Measurements from ENCODE around the gene STXBP6. TPM values are rescaled to one million over a fixed set of nuclear protein-coding genes. Genes with fewer than 3 reads are reported as not detected.

STXBP6 gene
- total and polyA plus RNA-seq, 2 donors (not counting 3 experiments of a cell fraction or from before 2014, with no cell fraction given) = 0.06 TPM; not detected in 1

GRCh38 chr14:24903337-24903736, 146.6 kb downstream of the STXBP6 start:
- no peaks in the 10 kb centered on the region for H3K36me3 ChIP-seq (ENCODE audit: control insufficient read depth in 2 of 2, extremely low read depth in 1 of 2, insufficient read depth in 2 of 2, low read length in 2 of 2)
- no peak overlapping the region for H3K4me2 ChIP-seq (ENCODE audit: insufficient read depth, low read length)
- dilution Hi-C loops (cut with MboI; ENCODE audit: extremely low pct_ligation_motif_present, low sequenced_read_pairs) = no loop called here
- no peak overlapping the region for H3K9ac ChIP-seq (replicated peaks; ENCODE audit: extremely low read depth, insufficient read depth, low read length)
- ChIA-PET POLR2A (no interaction called here), CTCF (interaction anchor here (0.9 kb wide), 1 partner anchor 13 kb away, joined by 3 read pairs; no protein-coding TSS in a partner anchor)
- H3K79me2 ChIP-seq (ENCODE audit: control insufficient read depth, insufficient read depth, low read length) = no peaks in the 10 kb centered on the region
- BruUV-seq (replicated peaks) = no TSS peak
- peak; percentile 17 for DNase-seq (ENCODE audit: low read depth, low spot score)
- no peak overlapping the region for H3K4me3 ChIP-seq (replicated peaks in 1 of 3; ENCODE audit: insufficient read depth in 1 of 3, low read depth in 1 of 3, low read length in 3 of 3)
- FAIRE-seq = no peak
- H2AFZ ChIP-seq (ENCODE audit: low read depth, low read length) = no peak overlapping the region
- no peaks in the 10 kb centered on the region for H3K27me3 ChIP-seq (ENCODE audit: control insufficient read depth in 2 of 2, insufficient read depth in 2 of 2, low read length in 2 of 2)
- no peaks in the 10 kb centered on the region for H4K20me1 ChIP-seq (replicated peaks; ENCODE audit: control insufficient read depth, extremely low read depth, insufficient read depth, low read length)
- no peaks in the 10 kb centered on the region for H3K9me1 ChIP-seq (replicated peaks; ENCODE audit: control insufficient read depth, extremely low read depth, insufficient read depth, low read length)
- no peaks in the 10 kb centered on the region for H3K9me3 ChIP-seq (replicated peaks; ENCODE audit: control insufficient read depth, insufficient read depth, low read length)
- TF ChIP-seq MAX (IDR thresholded peaks at IDR 0.05; ENCODE audit: insufficient read depth, insufficient read length) (no peak), JUN (IDR thresholded peaks at IDR 0.05; ENCODE audit: borderline replicate concordance, insufficient read depth, insufficient read length, low read depth) (peak; percentile 20)
- H3K4me1 ChIP-seq (ENCODE audit: control insufficient read depth, extremely low read depth, insufficient read depth, low read length) = no peaks in the 10 kb centered on the region
- intact Hi-C loops (cut with micrococcal nuclease) = loop anchor here (1.0 kb wide), 1 partner anchor 64 kb away; no protein-coding TSS in a partner anchor
- no peak overlapping the region for H3K27ac ChIP-seq (ENCODE audit: insufficient read depth, low read depth, low read length)

- H3K27ac ChIP-seq (ENCODE audit: insufficient read depth, low read depth, low read length) = no peak overlapping the region
Observed at GRCh38 chr14:24900269-24901100, 149.5 kb downstream of the STXBP6 start.

More at GRCh38 chr14:24900269-24901100, 149.5 kb downstream of the STXBP6 start:
- no TSS peak for BruUV-seq (replicated peaks)
- dilution Hi-C loops (cut with MboI; ENCODE audit: extremely low pct_ligation_motif_present, low sequenced_read_pairs) = no loop called here
- FAIRE-seq = no peak
- Histone ChIP-seq H2AFZ (ENCODE audit: low read depth, low read length) (no peak overlapping the region), H3K36me3 (ENCODE audit: control insufficient read depth in 2 of 2, extremely low read depth in 1 of 2, insufficient read depth in 2 of 2, low read length in 2 of 2) (no peaks in the 10 kb centered on the region), H3K9ac (replicated peaks; ENCODE audit: extremely low read depth, insufficient read depth, low read length) (no peak overlapping the region), H3K27me3 (ENCODE audit: control insufficient read depth in 2 of 2, insufficient read depth in 2 of 2, low read length in 2 of 2) (no peaks in the 10 kb centered on the region), H4K20me1 (replicated peaks; ENCODE audit: control insufficient read depth, extremely low read depth, insufficient read depth, low read length) (no peaks in the 10 kb centered on the region), H3K4me1 (ENCODE audit: control insufficient read depth, extremely low read depth, insufficient read depth, low read length) (no peaks in the 10 kb centered on the region), H3K4me2 (ENCODE audit: insufficient read depth, low read length) (no peak overlapping the region), H3K79me2 (ENCODE audit: control insufficient read depth, insufficient read depth, low read length) (no peaks in the 10 kb centered on the region), H3K4me3 (replicated peaks in 1 of 3; ENCODE audit: insufficient read depth in 1 of 3, low read depth in 1 of 3, low read length in 3 of 3) (no peak overlapping the region), H3K9me1 (replicated peaks; ENCODE audit: control insufficient read depth, extremely low read depth, insufficient read depth, low read length) (no peaks in the 10 kb centered on the region), H3K9me3 (replicated peaks; ENCODE audit: control insufficient read depth, insufficient read depth, low read length) (no peaks in the 10 kb centered on the region)
- ChIA-PET POLR2A (no interaction called here), CTCF (no interaction called here)
- DNase-seq (ENCODE audit: low read depth, low spot score) = no peak
- intact Hi-C loops (cut with micrococcal nuclease) = no loop called here
- TF ChIP-seq MYC (IDR thresholded peaks at IDR 0.05; ENCODE audit: low read depth, low read length) (no peak), POLR2A (IDR thresholded peaks at IDR 0.05; ENCODE audit: low read depth, low read length) (no peak), EZH2 (IDR thresholded peaks at IDR 0.05; ENCODE audit: borderline replicate concordance, low read depth, low read length, severe bottlenecking) (no peak), JUN (IDR thresholded peaks at IDR 0.05; ENCODE audit: borderline replicate concordance, insufficient read depth, insufficient read length, low read depth) (no peak), FOS (IDR thresholded peaks at IDR 0.05; ENCODE audit: borderline replicate concordance, insufficient read depth, low read length) (no peak), MAX (IDR thresholded peaks at IDR 0.05; ENCODE audit: insufficient read depth, insufficient read length) (no peak), GATA2 (IDR thresholded peaks at IDR 0.05; ENCODE audit: insufficient read depth, insufficient read length, low read depth, low read length) (no peak), POLR2AphosphoS5 (IDR thresholded peaks at IDR 0.05; ENCODE audit: insufficient read depth, low read depth, low read length) (no peak), CTCF (IDR thresholded peaks at IDR 0.05; ENCODE audit: extremely low read depth in 1 of 2, insufficient read depth in 1 of 2, low read depth in 1 of 2, low read length in 2 of 2) (no peak)

All from endothelial cell of umbilical vein (primary cell).